HCT116 (cell line): ENCODE measurements around the gene EBI3.

ENCODE experiments used
- CTCF ChIP-seq, 3 experiments: fragments of 200-600 bp in 1 of 3; sonication (generic) in 1 of 3; IDR thresholded peaks in 2 of 3; conservative IDR thresholded peaks in 1 of 3; 2 replicates each; pipeline ENCODE4 v1.5.1; 2012 to 2017; ENCODE audit warnings: low read depth in 2 of 3, low read length in 2 of 3, antibody characterized with exemption in 1 of 3, borderline replicate concordance in 1 of 3, control low read depth in 1 of 3, mild to moderate bottlenecking in 1 of 3, mixed read lengths in 1 of 3, mixed run types in 1 of 3, moderate library complexity in 1 of 3; ENCODE audit not compliant: insufficient read depth in 1 of 3
- EGR1 ChIP-seq: IDR thresholded peaks from 2 replicates; pipeline ENCODE4 v1.6.1; 2012; ENCODE audit warnings: low read depth
- EZH2 ChIP-seq: fragments of 200-600 bp; sonication (generic); IDR thresholded peaks from 2 replicates; pipeline ENCODE4 v1.6.1; 2017; ENCODE audit warnings: antibody characterized with exemption, mixed run types
- FOSL1 ChIP-seq: IDR thresholded peaks from 2 replicates; pipeline ENCODE4 v1.6.1; 2012; ENCODE audit warnings: low read depth
- MAX ChIP-seq: IDR thresholded peaks from 2 replicates; pipeline ENCODE4 v1.6.1; 2012
- POLR2A ChIP-seq: IDR thresholded peaks from 2 replicates; pipeline ENCODE4 v1.7.0; 2011; ENCODE audit warnings: borderline replicate concordance; ENCODE audit not compliant: insufficient read depth, insufficient read length; ENCODE audit errors: extremely low read depth
- POLR2AphosphoS5 ChIP-seq: IDR thresholded peaks from 2 replicates; pipeline ENCODE4 v1.6.1; 2011; ENCODE audit warnings: mild to moderate bottlenecking, low read depth, low read length, moderate library complexity
- RAD21 ChIP-seq: IDR thresholded peaks from 2 replicates; pipeline ENCODE4 v1.6.1; 2012; ENCODE audit warnings: low read depth, mild to moderate bottlenecking
- YY1 ChIP-seq: IDR thresholded peaks from 2 replicates; pipeline ENCODE4 v1.6.1; 2011; ENCODE audit warnings: low read length, low read depth, moderate library complexity, mild to moderate bottlenecking; ENCODE audit not compliant: insufficient replicate concordance; ENCODE audit errors: extremely low read depth
- ZBTB33 ChIP-seq: IDR thresholded peaks from 2 replicates; pipeline ENCODE4 v1.6.1; 2011; ENCODE audit warnings: mild to moderate bottlenecking, low read length, moderate library complexity; ENCODE audit not compliant: insufficient replicate concordance; ENCODE audit errors: extremely low read depth
- ZNF274 ChIP-seq: fragments of 200-500 bp; sonication (Bioruptor generic); IDR thresholded peaks from 2 replicates; pipeline ENCODE4 v1.6.1; 2014; ENCODE audit warnings: mild to moderate bottlenecking, low read depth, low read length, inconsistent platforms

DNA sequence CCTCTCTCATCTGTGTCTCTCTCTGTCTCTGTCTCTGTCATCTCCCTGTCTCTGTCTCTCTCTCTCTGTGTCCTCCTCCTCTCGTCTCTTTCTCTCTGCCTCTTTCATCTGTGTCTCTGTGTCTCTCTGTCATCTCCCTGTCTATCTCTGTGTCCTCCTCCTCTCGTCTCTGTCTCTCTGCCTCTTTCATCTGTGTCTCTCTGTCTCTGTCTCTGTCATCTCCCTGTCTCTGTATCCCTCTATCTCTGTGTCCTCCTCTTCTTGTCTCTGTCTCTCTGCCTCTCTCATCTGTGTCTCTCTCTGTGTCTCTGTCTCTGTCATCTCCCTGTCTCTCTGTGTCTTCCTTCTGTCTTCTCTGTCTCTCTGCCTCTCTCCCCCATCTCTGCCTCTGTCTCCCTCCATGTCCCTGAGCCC is 551 bp upstream of the EBI3 start:
- TF ChIP-seq POLR2A (no peak), CTCF (IDR thresholded peaks at IDR 0.05 in 2 of 3, conservative IDR thresholded peaks at IDR 0.05 in 1 of 3; ENCODE audit: borderline replicate concordance in 1 of 3, insufficient read depth in 1 of 3, low read depth in 2 of 3, low read length in 2 of 3) (no peak), POLR2AphosphoS5 (no peak), YY1 (no peak), MAX (no peak), EZH2 (no peak), RAD21 (no peak), ZBTB33 (no peak), FOSL1 (no peak), ZNF274 (no peak), EGR1 (no peak)
